ENCODE measurements around the gene PDE1A.

The PDE1A gene

DNA sequence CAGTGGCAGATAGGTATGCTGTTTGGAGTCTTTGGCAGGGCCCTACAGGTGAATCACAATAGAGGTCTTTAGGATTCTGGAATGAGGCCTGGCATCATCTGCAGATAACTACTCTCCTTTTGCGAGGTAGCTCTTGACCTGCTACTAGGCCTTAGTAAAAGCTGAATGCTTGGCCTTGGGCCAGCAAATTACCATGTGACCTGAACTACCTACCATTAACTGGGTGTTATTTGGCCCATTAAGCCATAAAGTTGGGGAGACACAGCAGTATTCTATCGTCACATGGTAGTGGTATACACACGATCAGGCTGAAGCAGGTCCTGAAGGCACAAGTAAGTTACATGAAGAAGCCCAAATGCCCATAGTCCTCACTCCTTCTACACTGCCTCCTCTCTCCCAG lies 263.0 kb downstream of the PDE1A start:
- Mint-ChIP-seq H3K9me3 (no peaks in the 10 kb centered on the region), H3K4me3 (no peak overlapping the region), H3K4me1 (no peaks in the 10 kb centered on the region), H3K36me3 (no peaks in the 10 kb centered on the region), H3K27ac (no peak overlapping the region), H3K27me3 (no peaks in the 10 kb centered on the region)
- DNase-seq, result no peak
- CTCF ChIA-PET, result no interaction called here

DNA sequence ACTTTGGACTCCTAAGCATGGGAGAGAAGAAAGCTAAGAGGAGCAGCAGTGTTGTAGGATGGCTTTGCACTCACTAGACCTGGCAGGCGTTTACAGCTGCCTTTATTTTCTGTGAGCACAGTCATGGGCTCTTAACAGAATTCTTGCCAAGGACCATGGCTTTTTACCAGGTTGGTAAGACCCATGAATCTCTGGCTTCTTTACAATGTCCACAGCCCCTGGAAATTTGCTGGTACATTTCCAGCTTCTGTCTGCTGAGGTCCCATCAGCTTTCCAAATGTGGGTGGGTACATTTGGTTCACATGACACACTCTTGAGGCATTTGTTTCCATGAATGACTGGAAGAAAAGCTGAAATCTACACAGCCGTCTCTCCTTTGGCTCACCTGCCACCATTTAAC lies 278.5 kb downstream of the PDE1A start:
- no peaks in the 10 kb centered on the region for H3K9me3 Mint-ChIP-seq
- CTCF ChIA-PET, result no interaction called here
- H3K36me3 Mint-ChIP-seq, result no peaks in the 10 kb centered on the region
- no peaks in the 10 kb centered on the region for H3K27me3 Mint-ChIP-seq
- DNase-seq, result no peak
- no peak overlapping the region for H3K27ac Mint-ChIP-seq
- no peak overlapping the region for H3K4me3 Mint-ChIP-seq
- H3K4me1 Mint-ChIP-seq, result no peaks in the 10 kb centered on the region

DNA sequence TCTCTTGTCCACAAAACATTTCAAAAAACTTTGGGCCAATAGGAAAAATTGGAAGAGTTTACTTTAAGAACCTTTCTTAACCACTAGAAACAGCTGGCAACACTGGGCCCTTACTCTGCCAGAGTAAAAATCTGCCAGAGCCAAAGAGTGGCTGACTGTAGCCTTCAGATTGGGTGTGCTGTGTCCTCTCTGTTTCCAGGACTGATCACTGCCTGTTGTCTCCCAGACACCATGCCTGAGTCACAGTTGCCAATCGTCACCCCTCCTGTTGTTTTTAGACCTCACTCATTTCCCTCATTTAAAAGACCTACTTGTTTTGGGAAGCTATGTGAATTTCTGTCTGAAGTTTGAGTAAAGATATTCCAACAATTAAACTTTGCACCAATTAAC lies 282.1 kb downstream of the PDE1A start:
- Mint-ChIP-seq H3K36me3 (no peaks in the 10 kb centered on the region), H3K4me3 (no peak overlapping the region), H3K27ac (no peak overlapping the region), H3K27me3 (no peaks in the 10 kb centered on the region), H3K4me1 (no peaks in the 10 kb centered on the region), H3K9me3 (no peaks in the 10 kb centered on the region)
- CTCF ChIA-PET, result no interaction called here
- DNase-seq, result no peak

DNA sequence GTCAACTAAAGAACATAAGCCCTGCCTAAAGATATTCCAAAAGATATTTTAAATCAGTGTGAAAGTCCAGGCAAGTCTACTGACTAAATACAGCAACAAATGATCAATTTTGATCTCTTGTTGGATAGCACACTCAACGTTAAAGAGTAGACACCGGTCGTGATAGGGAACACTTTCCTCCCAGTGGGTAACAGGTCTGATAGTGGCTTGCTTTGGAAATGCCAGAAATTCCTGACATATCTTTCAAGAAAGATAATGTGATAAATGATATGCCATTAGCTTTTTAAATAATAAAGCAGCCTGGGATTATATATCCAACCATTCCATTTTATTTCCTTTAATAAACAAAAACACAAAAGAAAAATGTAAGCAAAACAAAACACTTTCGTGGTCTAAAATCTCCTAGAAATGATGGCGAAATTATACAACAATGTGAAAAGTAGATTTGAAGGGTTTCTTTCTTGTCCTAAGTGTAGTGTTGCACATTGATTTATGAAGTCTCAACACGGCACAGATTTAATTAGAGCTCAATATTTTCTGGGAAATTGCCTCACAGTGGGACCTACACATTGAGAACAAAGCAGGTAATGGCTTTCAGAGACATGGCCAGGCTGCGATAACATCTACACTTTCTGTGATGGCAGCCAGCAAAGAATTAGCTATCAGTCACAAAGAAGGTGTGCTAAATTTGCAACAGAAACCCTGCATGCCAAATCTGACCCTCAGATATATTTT lies 282.6 kb downstream of the PDE1A start:
- Mint-ChIP-seq H3K4me1 (no peaks in the 10 kb centered on the region), H3K36me3 (no peaks in the 10 kb centered on the region), H3K27me3 (no peaks in the 10 kb centered on the region)

DNA sequence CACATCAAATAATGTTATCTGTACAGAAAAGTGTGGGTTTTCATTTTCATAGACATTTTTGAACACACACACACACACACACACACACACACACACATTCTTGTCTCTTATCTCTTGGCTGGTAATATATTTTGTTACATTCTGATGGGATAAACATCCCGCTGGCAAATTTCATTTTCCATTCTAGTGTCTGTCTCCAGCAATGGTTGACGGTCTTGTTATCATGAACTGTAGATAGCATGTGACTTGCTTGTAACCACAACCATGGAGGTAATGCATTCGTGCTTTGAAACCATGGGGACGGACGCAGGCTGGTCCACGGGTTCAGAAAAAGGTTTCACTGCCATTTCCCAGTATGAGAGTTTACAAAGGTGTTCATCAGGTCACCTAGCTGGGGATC lies 284.8 kb downstream of the PDE1A start:
- CTCF ChIA-PET, result no interaction called here
- Mint-ChIP-seq H3K9me3 (no peaks in the 10 kb centered on the region), H3K36me3 (no peaks in the 10 kb centered on the region)

More for the DNA sequence above, 282.6 kb downstream of the PDE1A start:
- no peaks in the 10 kb centered on the region for H3K9me3 Mint-ChIP-seq
- no peak overlapping the region for H3K4me3 Mint-ChIP-seq
- H3K27ac Mint-ChIP-seq, result no peak overlapping the region
- DNase-seq, result no peak
- CTCF ChIA-PET, result no interaction called here

DNA sequence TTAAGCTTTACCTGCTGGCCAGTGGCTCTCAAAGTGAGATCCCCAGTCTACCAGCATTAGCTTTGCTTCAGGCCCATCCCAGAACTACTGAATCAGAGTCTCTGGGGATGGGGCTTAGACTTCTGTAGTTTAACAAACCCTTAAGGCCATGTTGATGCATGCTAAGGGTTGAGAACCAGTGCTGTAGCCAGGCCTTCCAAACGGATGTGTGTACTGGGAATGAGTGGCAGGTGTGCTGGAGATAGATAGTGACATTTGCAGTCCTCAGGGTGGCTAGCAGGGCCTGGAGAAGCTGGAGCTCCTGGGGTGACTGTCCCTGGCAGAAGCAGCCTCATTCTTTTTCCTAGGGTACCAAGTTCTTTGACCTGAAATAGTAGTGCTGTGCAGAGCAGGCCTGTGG lies 292.6 kb downstream of the PDE1A start:
- no peaks in the 10 kb centered on the region for H3K9me3 Mint-ChIP-seq
- H3K4me1 Mint-ChIP-seq, result no peaks in the 10 kb centered on the region
- DNase-seq, result no peak
- H3K27me3 Mint-ChIP-seq, result no peaks in the 10 kb centered on the region
- H3K36me3 Mint-ChIP-seq, result no peaks in the 10 kb centered on the region
- no peak overlapping the region for H3K27ac Mint-ChIP-seq
- no peak overlapping the region for H3K4me3 Mint-ChIP-seq
- CTCF ChIA-PET, result no interaction called here

More for the DNA sequence above, 284.8 kb downstream of the PDE1A start:
- H3K27ac Mint-ChIP-seq, result no peak overlapping the region
- H3K27me3 Mint-ChIP-seq, result no peaks in the 10 kb centered on the region
- no peak overlapping the region for H3K4me3 Mint-ChIP-seq
- DNase-seq, result no peak
- H3K4me1 Mint-ChIP-seq, result no peaks in the 10 kb centered on the region

DNA sequence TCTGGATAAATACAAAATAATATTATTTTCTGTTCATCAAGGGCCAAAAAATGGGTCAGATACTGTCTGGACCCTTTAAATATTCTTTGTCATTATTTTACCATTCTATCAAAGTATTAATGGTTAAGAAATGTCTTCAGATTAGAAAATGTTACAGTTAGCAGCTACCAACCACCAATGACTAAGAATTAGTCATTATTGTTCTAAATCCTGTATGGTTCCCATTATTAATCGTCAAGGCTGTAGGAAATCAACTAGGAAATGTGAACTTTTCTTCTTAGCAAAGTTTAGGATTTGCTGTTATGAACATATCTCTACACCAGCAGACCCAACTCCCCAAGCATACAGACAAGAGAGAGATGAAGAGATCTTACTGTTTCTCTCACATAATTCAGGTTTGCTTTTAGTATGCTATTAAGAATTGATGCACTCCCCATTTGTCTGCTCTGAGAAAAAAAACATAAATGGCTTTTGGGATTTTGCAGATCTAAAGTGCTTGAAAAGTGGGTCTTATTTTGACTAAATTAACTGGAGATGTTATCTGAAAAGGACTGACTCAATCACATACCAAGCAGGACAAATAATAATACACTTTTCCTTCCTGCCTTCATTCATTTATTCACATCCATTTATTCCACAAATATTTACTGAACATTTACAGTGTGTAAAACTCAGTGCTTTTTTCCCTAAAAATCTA lies 293.5 kb downstream of the PDE1A start:
- Mint-ChIP-seq H3K27ac (no peak overlapping the region), H3K36me3 (no peaks in the 10 kb centered on the region), H3K9me3 (no peaks in the 10 kb centered on the region), H3K4me1 (no peaks in the 10 kb centered on the region), H3K27me3 (no peaks in the 10 kb centered on the region), H3K4me3 (no peak overlapping the region)
- CTCF ChIA-PET, result no interaction called here
- DNase-seq, result no peak

DNA sequence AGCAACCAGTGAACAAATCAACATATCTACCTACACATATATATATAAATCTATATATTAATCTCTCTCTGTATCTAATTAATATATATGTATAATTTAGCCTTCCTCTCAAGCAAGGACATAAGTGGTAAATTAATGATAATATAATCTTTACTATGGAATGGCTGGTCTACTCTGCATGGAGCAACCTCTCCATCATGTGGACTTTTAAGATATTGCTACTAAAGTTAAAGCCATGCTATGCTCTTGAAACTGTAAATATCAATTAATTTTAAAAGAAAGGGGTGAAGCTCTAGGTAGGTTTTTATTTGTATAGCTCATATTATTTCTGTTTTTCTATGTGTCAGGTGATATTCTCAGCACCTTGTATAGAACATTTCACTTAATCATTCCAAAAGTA lies 294.2 kb downstream of the PDE1A start:
- Mint-ChIP-seq H3K27me3 (no peaks in the 10 kb centered on the region), H3K27ac (no peak overlapping the region), H3K4me1 (no peaks in the 10 kb centered on the region), H3K9me3 (no peaks in the 10 kb centered on the region), H3K36me3 (no peaks in the 10 kb centered on the region), H3K4me3 (no peak overlapping the region)
- no peak for DNase-seq
- CTCF ChIA-PET, result no interaction called here

DNA sequence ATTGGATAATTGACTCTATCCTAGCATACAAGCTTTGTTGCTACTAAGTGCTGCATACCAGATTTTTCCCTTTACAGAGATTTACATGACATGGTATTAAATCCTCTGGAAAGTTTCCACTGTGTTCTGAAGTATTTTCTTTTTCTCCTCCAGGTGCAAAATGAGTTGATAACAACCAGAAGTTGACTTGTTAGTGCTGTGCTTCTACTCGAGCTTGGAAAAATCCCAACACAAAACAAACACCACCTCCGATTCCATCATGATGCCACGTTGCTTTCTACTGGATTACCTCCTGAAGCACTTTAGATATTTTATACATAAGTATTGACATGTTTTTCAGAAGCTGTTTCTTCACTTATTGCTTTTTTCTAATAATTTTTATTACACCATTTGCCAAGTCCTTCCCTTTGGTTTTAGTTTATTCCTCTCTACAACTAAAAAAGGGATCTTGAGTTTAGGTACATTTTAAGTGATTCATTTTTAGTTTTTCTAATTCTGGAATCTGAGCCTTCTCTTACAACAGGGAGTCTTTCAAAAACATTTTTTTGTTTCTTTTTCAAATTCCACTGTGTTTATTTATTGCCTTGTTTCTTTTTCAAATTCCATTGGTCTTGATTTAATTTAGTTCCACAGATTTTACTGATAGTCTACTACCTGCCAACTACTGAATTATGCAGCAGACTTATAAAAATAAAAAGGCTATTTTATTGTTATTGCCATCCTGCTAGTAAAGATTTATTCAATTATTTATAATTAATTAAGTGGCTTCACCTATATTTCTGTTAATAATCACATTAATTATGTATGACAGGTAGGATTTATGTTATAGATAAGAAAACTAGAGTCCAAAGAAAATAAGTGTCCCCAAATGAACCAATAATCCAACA lies 297.8 kb downstream of the PDE1A start:
- Mint-ChIP-seq H3K9me3 (no peaks in the 10 kb centered on the region), H3K27ac (no peak overlapping the region), H3K4me3 (no peak overlapping the region), H3K27me3 (no peaks in the 10 kb centered on the region), H3K36me3 (no peaks in the 10 kb centered on the region), H3K4me1 (no peaks in the 10 kb centered on the region)
- CTCF ChIA-PET, result no interaction called here
- no peak for DNase-seq

DNA sequence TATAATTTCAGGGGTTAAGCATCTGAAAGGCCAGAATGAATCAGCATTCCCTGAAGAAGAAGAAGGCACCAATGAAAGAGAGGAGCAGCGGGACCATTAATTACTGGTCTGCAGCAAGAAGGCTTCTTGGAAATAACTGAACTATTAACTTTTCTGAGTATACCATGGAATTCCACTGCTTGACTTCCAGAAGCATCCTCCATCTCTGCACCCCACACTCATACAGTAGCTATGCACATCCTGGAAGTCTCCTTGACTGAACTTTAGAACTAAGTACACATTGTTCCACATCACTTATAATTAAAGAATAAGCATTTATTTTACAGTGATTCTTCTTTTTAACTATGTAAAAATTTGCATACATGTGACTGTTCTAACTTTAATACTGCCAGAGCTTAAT lies 309.6 kb downstream of the PDE1A start:
- H3K4me3 Mint-ChIP-seq, result no peak overlapping the region
- no peaks in the 10 kb centered on the region for H3K9me3 Mint-ChIP-seq
- H3K27me3 Mint-ChIP-seq, result peaks cover 3% of the 10 kb centered on the region
- no peaks in the 10 kb centered on the region for H3K36me3 Mint-ChIP-seq
- CTCF ChIA-PET, result no interaction called here
- no peak for DNase-seq
- no peak overlapping the region for H3K27ac Mint-ChIP-seq
- H3K4me1 Mint-ChIP-seq, result no peaks in the 10 kb centered on the region

DNA sequence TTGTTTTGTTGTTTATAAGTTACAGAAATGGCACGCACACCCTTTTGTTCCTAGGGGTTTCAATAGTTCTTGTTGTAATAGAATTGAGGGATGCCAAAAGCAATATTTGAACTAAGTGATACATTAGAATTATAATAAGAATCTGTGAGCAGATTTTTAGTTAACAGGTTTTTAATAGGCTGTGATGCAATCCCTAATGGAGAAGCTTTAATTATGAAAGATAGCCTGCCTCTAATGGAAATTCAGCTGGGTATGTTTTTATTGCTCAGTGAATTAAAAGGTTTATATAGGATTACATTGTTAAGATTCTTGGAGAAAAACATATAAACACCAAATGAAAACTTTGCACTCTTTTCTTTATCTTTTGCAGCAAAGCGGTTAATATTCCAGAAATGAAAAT lies 310.1 kb downstream of the PDE1A start:
- no peak for DNase-seq
- Mint-ChIP-seq H3K27ac (no peak overlapping the region), H3K27me3 (peaks cover 3% of the 10 kb centered on the region), H3K4me3 (no peak overlapping the region), H3K36me3 (no peaks in the 10 kb centered on the region), H3K9me3 (no peaks in the 10 kb centered on the region), H3K4me1 (no peaks in the 10 kb centered on the region)
- CTCF ChIA-PET, result no interaction called here

DNA sequence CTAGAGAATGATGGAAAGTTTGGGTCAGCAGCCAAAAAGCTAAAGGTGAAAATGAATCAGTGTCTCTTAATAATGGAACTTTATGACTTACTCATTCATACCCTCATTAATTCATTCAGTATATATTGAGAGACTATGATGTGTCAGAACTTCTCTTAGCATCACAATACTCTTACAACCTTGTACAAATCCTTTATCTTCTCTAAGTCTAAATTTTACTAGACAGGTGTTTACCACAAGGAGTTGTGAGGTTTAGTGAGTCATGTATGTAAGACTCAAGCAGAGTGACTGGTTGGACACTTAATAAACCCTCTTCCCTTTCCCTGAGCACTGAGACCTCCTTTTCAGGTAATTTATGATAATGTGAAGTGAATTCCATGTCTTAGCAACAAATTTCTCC lies 311.6 kb downstream of the PDE1A start:
- Mint-ChIP-seq H3K27me3 (peaks cover 3% of the 10 kb centered on the region), H3K9me3 (no peaks in the 10 kb centered on the region), H3K27ac (no peak overlapping the region), H3K4me3 (no peak overlapping the region), H3K4me1 (no peaks in the 10 kb centered on the region), H3K36me3 (no peaks in the 10 kb centered on the region)
- DNase-seq, result no peak
- CTCF ChIA-PET, result no interaction called here

DNA sequence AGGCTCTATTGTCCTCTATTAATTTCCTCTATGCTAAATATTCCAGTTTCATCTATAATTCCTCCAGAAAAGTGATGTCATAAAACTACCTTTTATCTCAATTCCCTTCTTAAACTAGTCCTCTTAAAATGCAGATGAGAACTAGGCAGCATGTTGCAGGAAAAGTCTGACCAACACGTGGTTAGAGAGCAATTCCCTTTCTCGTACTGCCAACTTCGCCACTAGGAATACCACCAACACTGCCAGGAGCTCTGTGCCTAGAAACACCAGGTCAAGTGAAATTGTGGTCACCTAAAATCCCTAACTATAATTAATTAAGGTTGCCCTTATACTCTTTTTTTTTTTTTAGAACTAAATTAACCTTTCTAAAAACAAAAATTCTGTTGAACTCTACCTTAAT lies 313.5 kb downstream of the PDE1A start:
- peaks cover 3% of the 10 kb centered on the region for H3K27me3 Mint-ChIP-seq
- CTCF ChIA-PET, result no interaction called here

DNA sequence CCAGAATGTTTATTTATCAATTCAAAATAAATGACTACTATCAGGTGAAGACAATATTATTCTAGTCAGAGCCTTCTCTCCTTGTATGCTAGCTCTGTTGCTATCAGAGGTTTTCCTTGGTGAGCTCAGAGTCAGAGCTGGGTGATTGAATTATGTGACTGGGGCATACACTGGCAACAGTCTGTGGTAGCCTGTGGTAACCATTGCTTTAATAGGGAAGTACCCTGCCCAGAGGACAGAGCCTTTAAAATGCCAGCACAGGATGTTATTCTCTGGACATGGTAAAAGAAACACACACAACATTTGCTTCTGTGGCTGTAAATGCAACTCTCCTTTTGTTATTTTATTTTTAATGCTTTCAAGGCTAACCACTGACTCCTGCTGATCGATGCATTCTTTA lies 316.5 kb downstream of the PDE1A start:
- Mint-ChIP-seq H3K36me3 (no peaks in the 10 kb centered on the region), H3K4me1 (no peaks in the 10 kb centered on the region), H3K9me3 (no peaks in the 10 kb centered on the region), H3K27ac (no peak overlapping the region), H3K27me3 (peaks cover 3% of the 10 kb centered on the region), H3K4me3 (no peak overlapping the region)
- CTCF ChIA-PET, result no interaction called here
- no peak for DNase-seq

More for the DNA sequence above, 313.5 kb downstream of the PDE1A start:
- no peak for DNase-seq
- no peak overlapping the region for H3K27ac Mint-ChIP-seq
- H3K36me3 Mint-ChIP-seq, result no peaks in the 10 kb centered on the region
- H3K9me3 Mint-ChIP-seq, result no peaks in the 10 kb centered on the region
- H3K4me1 Mint-ChIP-seq, result no peaks in the 10 kb centered on the region
- no peak overlapping the region for H3K4me3 Mint-ChIP-seq

DNA sequence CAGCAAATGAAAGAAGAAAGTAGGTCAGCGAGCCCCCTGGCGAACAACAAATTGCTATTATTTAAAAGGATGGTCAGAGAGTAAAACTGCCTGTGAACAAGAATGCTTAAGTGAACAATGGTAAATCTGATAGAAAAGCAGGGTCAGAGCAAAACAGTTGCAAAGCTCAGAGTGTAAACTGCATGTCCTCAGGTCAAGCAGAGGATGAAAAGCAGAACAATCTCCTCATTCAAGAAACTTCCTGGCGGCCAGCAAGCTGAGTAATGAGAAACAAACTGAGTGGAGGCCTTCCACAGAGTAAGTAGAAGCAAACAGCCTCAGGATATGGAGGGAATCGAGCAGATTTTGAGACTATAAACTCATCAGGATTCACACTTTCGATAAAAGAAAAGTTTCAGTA lies 323.3 kb downstream of the PDE1A start:
- no peak for DNase-seq
- H3K36me3 Mint-ChIP-seq, result no peaks in the 10 kb centered on the region
- no peaks in the 10 kb centered on the region for H3K9me3 Mint-ChIP-seq
- H3K27ac Mint-ChIP-seq, result no peak overlapping the region
- CTCF ChIA-PET, result no interaction called here
- no peaks in the 10 kb centered on the region for H3K4me1 Mint-ChIP-seq
- no peak overlapping the region for H3K4me3 Mint-ChIP-seq
- H3K27me3 Mint-ChIP-seq, result no peaks in the 10 kb centered on the region

Measured in activated naive CD4-positive, alpha-beta T cell treated with anti-CD3 and anti-CD28 coated beads, Interleukin-2, amount 10 ng/mL, durations not matched to agents 7 days and 5 days (primary cell).